Measurements from ENCODE around the gene LIMA1.
"Not testable (repeated sequence)": the region's sequence is repeated elsewhere in the genome, so short reads cannot be mapped to it uniquely, and the experiment has no call there.

LIMA1 gene

DNA sequence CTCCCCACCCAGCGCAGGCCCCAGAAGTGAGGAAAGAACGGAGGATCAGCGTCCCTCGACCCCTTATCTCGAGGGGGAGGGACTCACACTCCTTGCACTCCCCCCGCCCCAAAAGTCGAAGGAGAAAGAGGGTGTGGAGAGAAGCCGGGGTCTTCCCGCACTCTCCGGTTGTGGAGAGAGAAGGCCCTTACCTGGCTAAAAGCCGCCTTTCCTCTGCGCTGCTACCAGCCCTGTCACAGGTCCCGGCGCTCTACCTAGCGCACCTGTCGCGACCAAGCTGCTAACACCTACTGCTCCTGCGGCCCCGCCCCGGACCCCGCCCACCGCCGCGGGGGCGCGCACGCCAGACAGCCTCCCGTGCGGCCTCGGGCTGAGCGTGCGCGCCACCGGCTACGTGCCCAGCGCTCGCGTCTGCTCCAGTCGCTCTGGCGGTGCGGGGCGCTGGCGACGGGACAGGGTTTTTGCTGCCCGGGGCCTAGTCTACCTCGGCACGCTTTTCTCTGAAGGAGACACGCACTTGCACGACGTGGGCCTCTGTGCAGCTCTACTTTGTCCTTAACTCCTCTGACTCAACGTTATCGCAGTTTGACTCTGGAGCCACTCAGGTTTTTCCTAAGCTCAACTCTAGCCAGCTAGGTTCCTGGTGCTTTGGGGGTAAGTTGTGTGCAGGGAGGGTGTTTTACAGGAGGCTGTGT is at the start of gene LIMA1:
TSS of gene LIMA1 (minus strand) at position 292 of the 695 bp plus-strand sequence. CDS start 34,769 bp downstream, outside the sequence.
- in situ Hi-C loops (cut with MboI; ENCODE audit: low pct_unique_long_range_greater_than_20kb, low sequenced_read_pairs), result no loop called here
- DNase-seq, result peak; percentile 86

DNA sequence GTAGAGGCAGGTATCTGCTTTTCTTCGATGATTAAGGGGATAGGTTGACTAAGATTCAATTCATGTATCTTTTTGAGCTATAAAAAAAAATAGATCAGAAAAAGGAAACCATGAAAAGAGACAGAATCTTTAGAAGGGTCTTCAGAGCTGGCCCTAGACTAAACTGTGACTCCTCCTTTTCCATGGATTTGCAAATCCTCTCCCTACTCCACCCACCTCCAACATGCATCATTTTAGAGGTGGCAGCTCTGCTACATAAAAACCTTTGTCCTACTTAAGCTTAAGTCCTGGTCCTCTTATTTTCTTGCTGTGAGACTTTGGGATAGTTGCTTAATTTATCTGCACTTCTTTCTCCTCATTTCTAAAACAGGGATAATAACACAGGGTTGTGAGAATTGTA is 48.4 kb upstream of the LIMA1 start:
- in situ Hi-C loops (cut with MboI; ENCODE audit: low pct_unique_long_range_greater_than_20kb, low sequenced_read_pairs), result no loop called here
- DNase-seq, result no peak

DNA sequence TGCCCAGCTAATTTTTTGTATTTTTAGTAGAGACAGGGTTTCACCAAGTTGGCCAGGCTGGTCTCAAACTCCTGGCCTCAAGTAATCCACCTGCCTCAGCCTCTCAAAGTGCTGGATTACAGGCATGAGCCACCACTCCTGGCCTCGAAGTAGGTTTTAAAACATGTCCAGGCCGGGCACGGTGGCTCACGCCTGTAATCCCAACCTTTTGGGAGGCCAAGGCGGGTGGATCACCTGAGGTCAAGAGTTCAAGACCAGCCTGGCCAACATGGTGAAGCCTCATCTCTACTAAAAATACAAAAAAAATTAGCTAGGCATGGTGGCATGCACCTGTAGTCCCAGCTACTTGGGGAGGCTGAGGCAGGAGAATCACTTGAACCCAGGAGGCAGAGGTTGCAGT is 45.3 kb upstream of the LIMA1 start:
- in situ Hi-C loops (cut with MboI; ENCODE audit: low pct_unique_long_range_greater_than_20kb, low sequenced_read_pairs); DNase-seq: not testable (repeated sequence)

DNA sequence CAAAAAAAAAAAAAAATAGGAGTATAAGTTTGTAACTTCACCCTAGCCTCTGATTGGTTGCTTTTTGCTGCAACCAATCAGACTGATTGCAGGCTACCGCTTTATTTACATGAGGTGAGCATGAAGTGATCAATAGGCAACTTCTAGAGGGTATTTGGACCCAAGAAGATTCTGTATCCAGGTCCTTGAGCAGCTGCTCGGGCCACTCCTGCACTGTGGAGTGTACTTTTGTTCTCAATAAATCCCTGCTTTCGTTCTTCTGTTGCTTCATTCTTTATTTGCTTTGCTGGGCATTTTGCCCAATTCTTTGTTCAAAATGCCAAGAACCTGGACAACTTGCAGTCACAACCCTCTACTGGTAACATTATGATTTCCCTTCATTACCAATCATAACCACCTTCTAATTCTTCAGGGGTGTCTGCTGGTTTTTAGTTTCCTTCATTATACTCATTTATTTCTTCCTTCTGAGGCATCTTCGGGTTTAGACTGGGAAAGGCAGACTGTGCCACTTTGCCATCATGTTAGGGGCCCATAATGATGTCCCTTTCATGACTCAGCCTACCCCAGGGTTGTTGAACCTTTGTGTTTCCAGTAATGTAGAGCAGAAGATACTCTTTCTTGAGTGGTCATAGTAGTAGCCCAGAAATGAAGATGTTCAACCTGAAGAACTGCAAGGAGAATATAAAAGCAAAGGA is 43.4 kb upstream of the LIMA1 start:
- in situ Hi-C loops (cut with MboI; ENCODE audit: low pct_unique_long_range_greater_than_20kb, low sequenced_read_pairs), result no loop called here
- DNase-seq, result no peak

DNA sequence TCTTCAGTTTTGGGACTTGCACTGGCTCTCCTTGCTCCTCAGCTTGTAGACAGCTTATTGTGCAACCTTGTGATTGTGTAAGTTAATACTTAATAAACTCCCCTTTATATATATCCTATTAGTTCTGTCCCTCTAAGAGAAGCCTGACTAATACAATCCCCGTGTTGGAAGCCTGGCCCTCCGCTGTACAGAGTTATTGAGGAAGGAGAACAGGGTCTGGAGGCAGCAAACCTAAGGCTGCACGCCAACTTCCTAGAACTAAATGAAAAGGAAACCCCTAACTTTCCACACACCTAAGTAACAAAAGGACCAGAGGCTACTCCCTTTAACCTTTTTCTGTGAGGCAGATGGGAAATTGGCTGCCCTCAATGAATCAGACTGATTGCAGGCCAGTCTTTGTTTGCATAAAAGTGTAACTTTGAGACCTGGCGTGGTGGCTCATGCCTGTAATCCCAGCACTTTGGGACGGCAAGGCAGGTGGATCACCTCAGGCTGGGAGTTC is 42.6 kb upstream of the LIMA1 start:
- no peak for DNase-seq
- in situ Hi-C loops (cut with MboI; ENCODE audit: low pct_unique_long_range_greater_than_20kb, low sequenced_read_pairs), result no loop called here

DNA sequence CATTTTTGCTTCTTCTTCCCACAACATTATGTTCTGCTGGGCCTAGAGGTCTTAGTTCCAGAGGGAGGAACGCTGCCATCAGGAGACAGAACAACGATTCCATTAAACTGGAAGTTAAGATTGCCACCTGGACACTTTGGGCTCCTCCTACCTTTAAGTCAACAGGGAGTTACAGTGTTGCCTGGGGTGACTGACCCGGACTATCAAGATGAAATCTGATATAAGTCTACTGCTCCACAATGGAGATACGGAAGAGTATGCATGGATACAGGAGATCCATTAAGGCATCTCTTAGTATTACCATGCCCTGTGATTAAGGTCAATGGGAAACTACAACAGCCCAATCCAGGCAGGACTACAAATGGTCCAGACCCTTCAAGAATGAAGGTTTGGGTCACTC is 41.5 kb upstream of the LIMA1 start:
- in situ Hi-C loops (cut with MboI; ENCODE audit: low pct_unique_long_range_greater_than_20kb, low sequenced_read_pairs); DNase-seq: not testable (repeated sequence)

DNA sequence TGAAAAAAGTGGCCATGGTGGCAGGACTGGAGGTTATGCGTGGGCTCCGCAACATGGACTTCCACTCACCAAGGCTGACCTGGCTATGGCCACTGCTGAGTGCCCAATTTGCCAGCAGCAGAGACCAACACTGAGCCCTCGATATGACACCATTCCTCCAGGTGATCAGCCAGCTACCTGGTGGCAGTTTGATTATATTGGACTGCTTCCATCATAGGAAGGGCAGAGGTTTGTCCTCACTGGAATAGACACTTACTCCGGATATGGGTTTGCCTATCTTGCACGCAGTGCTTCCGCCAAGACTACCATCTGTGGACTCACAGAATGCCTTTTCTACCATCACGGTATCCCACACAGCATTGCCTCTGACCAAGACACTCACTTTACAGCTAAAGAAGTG is 40.8 kb upstream of the LIMA1 start:
- not testable (repeated sequence) for DNase-seq

DNA sequence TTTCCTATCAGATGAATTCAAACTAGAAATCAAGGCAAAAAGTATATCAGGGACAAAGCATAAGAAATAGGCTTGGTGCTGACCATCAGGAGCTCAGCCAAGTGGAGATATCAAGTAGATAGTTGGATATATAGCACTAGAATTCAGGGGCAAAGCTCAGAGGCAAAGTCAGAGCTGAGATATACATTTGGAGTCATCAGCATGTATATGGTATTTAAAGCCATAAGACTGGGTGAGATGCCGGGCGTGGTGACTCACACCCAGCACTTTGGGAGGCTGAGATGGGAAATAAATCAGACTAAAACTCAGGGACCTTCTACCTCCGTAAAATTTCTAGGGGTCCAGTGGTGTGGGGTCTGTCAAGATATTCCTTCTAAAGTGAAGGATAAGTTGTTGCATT is 38.9 kb upstream of the LIMA1 start:
- in situ Hi-C loops (cut with MboI; ENCODE audit: low pct_unique_long_range_greater_than_20kb, low sequenced_read_pairs), result no loop called here
- no peak for DNase-seq

More for the DNA sequence above, 40.8 kb upstream of the LIMA1 start:
- in situ Hi-C loops (cut with MboI; ENCODE audit: low pct_unique_long_range_greater_than_20kb, low sequenced_read_pairs), result not testable (repeated sequence)

DNA sequence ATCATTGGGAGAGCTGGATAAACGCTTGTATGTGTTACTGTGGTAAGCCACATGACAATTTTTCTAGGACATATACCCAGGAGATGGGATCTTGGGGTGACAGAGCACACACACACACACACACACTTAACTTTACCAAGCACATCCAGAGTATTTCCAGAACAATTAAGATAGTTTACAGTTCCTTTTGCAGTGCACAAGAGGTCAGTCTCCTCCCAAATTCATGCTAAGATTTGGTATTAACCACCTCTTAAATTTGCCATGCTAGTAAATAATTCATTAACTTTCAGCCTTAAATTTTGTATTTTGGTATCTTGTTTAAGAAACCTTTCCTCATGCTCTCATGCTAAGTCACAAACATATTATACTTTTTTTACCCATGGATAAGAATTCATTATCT is 33.9 kb upstream of the LIMA1 start:
- in situ Hi-C loops (cut with MboI; ENCODE audit: low pct_unique_long_range_greater_than_20kb, low sequenced_read_pairs), result no loop called here

DNA sequence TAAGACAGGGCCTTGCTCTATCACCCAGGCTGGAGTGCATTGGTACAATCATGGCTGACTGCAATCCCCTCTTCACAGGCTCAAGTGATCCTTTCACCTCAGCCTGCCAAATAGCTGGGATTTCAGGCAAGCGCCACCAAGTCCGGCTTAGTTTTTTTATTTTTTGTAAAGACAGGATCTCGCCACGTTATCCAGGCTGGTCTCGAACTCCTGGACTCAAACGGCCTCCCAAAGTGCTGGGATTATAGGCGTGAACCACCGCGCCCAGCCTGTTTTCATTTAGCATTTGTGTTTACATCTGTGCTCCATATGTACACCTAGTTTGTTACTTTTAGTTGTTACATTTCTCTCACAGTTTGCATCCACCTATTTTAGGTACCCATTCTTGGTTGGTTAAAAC is 32.5 kb upstream of the LIMA1 start:
- in situ Hi-C loops (cut with MboI; ENCODE audit: low pct_unique_long_range_greater_than_20kb, low sequenced_read_pairs), result no loop called here
- no peak for DNase-seq

More for the DNA sequence above, 33.9 kb upstream of the LIMA1 start:
- no peak for DNase-seq

DNA sequence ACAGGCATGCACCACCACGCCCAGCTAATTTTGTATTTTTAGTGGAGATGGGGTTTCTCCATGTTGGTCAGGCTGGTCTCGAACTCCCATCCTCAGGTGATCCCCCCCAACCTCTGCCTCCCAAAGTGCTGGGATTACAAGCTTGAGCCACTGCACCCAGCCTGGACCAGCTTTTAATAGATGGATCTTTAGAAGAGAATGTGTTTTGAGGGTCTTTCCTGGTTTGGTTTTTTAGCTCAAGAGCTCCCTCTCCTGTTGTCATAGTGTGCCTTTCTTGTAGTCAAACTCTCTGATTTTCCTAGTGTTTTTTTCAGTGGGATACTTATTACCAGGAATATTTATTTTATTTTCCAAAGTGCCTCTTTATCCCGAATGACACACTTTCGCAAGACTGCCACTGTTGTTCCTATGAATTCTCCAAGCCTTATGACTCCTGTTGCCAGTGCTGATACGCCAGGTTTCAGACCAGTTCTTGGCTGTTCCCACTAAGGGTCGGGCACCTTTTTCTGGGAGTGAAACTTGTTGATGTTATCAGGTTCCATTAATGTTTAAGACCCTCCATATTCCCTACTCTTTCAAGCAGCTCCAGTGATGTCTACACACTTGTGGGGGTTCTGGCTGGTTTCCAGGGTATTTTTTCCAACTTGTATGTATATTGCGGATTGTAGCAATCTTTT is 31.5 kb upstream of the LIMA1 start:
- peak; percentile 56 for DNase-seq
- in situ Hi-C loops (cut with MboI; ENCODE audit: low pct_unique_long_range_greater_than_20kb, low sequenced_read_pairs), result no loop called here

DNA sequence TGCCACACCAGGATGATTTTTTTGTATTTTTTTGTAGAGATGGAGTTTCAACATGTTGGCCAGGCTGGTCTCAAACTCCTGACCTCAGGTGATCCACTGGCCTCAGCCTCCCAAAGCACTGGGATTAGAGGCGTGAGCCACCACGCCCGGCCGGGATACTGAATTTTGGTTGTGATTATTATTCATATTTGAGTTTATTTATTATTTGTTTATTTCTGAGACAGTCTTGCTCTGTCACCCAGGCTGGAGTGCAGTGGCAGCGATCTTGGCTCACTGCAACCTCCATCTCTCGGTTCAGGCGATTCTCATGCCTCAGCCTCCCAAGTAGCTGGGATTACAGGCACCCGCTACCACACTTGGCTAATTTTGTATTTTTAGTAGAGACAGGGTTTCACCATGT is 30.7 kb upstream of the LIMA1 start:
- in situ Hi-C loops (cut with MboI; ENCODE audit: low pct_unique_long_range_greater_than_20kb, low sequenced_read_pairs); DNase-seq: not testable (repeated sequence)

DNA sequence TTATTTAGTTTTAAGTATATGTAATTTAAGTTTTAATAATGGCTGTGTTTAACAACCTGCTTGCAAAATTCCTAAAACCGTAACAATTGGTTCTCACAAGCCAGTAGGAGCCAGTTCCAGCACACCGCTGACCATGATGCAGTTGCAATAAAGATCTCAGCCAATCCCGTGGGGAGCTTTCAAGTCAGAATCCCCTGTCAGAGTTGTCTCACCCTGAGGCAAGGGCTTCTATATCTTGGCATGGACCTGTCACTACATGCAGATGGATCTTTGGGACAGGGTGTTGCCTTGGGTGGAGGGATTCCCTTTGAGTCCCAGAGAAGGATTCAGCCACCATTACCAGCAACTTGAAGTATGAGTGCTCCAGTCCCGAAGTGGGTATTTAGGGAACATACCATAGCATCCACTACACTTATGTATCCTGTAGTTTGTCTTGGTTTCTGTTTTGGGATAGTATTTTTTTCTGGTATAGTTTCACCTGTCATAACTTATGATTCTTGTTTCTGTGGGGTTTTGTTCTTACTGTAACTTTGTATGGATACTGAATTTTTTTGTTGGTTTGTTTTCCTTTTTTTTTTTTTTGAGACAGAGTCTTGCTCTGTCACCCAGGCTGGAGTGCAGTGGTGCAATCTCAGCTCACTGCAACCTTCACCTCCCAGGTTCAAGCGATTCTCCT is 30.1 kb upstream of the LIMA1 start:
- no peak for DNase-seq
- in situ Hi-C loops (cut with MboI; ENCODE audit: low pct_unique_long_range_greater_than_20kb, low sequenced_read_pairs), result no loop called here

DNA sequence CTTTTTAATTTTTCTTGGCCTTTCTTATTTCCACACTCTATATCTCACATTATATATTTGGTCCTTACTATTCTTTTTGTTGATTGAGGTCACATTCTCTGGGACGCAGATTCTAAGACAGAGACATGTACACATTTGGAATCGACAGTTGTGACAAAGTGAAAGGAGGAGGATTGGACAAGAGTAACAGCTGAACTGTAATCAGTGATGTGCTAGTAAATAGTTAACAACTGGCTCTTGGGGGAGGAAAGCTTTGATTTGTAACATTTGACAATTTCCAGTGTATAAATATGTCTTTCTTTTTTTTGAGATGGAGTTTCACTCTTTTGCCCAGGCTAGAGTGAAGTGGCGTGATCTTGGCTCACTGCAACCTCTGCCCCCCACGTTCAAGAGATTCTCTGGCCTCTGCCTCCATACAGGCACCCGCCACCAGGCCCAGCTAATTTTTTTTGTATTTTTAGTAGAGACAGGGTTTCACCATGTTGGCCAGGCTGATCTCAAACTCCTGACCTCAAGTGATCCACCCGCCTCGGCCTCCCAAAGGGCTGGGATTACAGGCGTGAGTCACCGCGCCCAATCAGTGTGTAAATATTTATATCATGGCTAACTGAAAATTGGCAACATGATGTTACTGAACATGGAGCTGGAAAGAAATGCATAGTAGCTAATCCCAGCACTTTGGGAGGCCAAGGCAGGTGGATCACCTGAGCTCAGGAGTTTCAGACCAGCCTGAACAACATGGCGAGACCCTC is 28.7 kb upstream of the LIMA1 start:
- DNase-seq; in situ Hi-C loops (cut with MboI; ENCODE audit: low pct_unique_long_range_greater_than_20kb, low sequenced_read_pairs): not testable (repeated sequence)

DNA sequence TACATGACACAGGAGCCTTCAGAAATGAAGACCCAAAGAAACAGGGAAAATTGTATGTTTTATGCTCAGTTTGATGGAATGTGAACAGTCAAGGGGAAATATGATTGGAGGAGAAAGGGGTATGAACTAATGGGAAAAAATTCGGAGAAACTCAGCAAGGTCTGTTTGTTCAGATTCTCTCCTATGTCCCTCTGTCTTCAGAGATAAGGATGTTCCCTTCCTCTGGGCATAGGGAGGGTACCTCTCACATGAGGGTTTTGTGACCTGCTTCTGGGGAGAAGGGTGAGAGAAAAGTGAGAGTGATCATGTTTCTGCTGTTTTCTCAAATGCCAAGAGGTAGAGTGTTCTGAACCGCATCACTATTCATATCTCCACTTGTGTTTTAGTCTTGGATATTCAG is 26.6 kb upstream of the LIMA1 start:
- DNase-seq, result no peak
- in situ Hi-C loops (cut with MboI; ENCODE audit: low pct_unique_long_range_greater_than_20kb, low sequenced_read_pairs), result no loop called here

DNA sequence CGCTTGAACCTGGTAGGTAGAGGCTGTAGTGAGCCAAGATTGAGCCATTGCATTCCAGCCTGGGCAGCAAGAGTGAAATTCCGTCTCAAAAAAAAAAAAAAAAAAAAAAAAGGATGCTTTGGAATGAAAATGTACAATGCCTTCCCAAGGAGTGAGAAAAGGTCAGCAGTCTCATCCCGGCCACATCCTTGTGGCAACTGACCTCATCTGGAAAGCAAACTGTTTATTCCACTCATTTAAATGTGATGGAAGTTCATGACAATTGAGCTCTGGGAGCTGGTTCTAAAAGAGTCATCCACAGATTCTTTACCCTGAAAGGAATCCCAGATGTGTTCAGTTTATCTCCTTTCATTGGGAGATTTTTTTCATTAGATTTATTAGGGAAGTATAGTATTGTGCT is 19.4 kb upstream of the LIMA1 start:
- in situ Hi-C loops (cut with MboI; ENCODE audit: low pct_unique_long_range_greater_than_20kb, low sequenced_read_pairs), result no loop called here
- no peak for DNase-seq

DNA sequence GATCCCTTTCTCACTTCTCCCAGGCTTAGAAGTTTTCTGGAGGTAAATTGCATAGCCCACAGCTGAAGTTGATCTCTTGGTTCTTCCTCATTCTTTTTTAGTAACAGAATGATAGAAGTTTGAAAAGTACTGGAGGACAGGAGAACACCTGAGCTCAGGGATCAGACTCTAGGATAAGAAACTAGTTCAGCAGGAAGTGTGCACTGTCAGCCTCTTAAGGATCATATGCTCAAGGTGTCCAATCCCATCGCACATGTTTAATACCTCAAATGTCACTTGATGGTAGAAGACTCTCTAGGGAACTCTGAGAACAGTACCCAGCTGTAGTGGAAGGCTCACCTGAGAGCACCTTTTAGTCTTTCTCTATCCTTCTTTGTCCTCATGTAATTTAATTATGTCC is 14.7 kb upstream of the LIMA1 start:
- DNase-seq, result no peak
- in situ Hi-C loops (cut with MboI; ENCODE audit: low pct_unique_long_range_greater_than_20kb, low sequenced_read_pairs), result no loop called here

DNA sequence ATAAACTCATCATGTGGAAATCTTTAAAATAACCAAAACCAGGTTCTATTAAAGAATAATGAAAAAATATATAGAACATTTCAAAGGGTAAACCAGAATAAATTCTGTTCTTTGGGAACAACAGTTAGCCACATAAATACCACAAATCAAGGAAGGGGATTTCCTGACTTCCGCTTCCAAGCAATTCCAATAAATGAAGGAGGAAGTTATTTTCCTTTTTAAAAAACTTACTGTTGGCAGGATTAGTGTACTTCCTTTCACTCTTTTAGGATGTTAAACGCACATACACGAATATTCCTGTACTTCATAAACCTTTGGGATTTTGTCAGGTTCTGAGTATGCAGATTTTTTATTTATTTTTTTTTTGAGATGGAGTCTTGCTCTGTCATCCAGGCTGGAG is 13.7 kb upstream of the LIMA1 start:
- in situ Hi-C loops (cut with MboI; ENCODE audit: low pct_unique_long_range_greater_than_20kb, low sequenced_read_pairs), result no loop called here
- DNase-seq, result no peak

DNA sequence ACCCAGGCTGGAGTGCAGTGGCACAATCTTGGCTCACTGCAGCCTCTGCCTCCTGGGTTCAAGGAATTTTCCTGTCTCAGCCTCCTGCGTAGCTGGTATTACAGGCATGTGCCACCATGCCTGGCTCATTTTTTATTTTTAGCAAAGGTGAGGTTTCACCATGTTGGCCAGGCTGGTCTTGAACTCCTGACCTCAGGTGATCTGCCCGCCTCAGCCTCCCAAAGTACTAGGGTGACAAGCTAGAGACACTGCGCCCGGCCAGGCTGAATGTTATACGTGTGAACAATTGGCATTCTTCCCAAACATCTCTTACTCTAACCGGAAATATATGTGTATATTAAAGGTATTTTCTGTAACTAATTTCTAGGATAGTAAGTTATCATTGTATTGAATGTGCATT is 13.2 kb upstream of the LIMA1 start:
- no peak for DNase-seq
- in situ Hi-C loops (cut with MboI; ENCODE audit: low pct_unique_long_range_greater_than_20kb, low sequenced_read_pairs), result no loop called here
